ENCODE results near the gene CBFA2T3. TPM values are rescaled to one million over a fixed set of nuclear protein-coding genes. Genes with fewer than 3 reads are reported as not detected.

Gene CBFA2T3
- total RNA-seq, 1 experiment from 2014 or later, result 2.9 TPM

DNA sequence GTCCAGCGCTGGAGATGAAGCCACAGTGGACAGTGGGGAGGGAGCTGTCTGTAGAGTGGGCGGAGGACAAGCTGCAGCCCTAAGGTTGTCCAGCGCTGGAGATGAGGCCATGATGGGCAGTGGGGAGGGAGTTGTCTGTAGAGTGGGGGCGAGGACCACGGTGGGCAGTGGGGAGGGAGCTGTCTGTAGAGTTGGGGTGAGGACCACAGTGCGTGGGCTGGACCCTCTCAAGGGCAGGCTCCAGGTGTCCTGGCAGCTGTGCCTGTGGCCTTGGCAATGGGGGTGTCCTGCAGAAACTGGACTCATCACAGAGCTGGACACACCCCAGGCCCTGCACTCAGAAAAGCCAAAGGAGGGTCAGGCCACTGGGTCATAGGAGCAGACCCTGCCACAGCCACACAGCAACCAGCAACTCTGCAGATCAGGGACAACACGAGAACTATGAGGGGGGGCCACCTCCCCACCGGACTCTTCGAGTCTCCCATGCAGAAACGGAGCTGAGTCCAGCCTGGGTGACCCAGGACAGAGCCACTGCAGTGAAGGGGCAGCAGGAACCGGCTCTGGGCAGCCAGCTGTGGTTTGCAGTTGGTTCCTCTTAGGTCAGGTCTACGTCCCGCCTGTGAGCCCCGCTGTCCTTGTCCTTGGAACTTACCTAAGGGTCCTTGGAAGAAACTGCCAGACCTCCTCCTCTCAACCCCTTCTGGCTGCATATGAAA is 33.4 kb upstream of the CBFA2T3 start:
- peaks cover 7 to 8% of the 10 kb centered on the region in 2 experiments for H3K9me3 Mint-ChIP-seq
- Histone ChIP-seq H2AFZ (ENCODE audit: low read length) (no peak overlapping the region), H3K27ac (ENCODE audit: insufficient read length, low read depth, low read length) (no peak overlapping the region), H3K4me1 (ENCODE audit: insufficient read depth, low read length) (no peaks in the 10 kb centered on the region; the same call in 1 of the 2 replicates), H4K20me1 (ENCODE audit: control insufficient read depth, insufficient read depth, insufficient read length) (no peaks in the 10 kb centered on the region), H3K9ac (ENCODE audit: extremely low read depth, insufficient read length, low read length) (no peak overlapping the region), H3K4me2 (ENCODE audit: insufficient read depth, insufficient read length, low read length) (no peak overlapping the region), H2AK5ac (ENCODE audit: insufficient read length, low read length) (no peak overlapping the region), H2BK20ac (ENCODE audit: low read depth, low read length, poor library complexity, severe bottlenecking) (no peak overlapping the region), H3T11ph (ENCODE audit: low read length) (no peak overlapping the region), H3K23me2 (ENCODE audit: insufficient read length, low read depth, low read length, poor library complexity, severe bottlenecking) (no peaks in the 10 kb centered on the region), H2BK12ac (ENCODE audit: insufficient read length, low read depth, low read length) (no peak overlapping the region), H2BK15ac (ENCODE audit: low read depth, low read length) (no peak overlapping the region), H2BK5ac (ENCODE audit: insufficient read length, low read length) (no peak overlapping the region), H3K14ac (ENCODE audit: insufficient read depth, low read length) (no peak overlapping the region), H3K9me3 (ENCODE audit: control insufficient read depth, low read depth, low read length) (no peaks in the 10 kb centered on the region), H3K79me1 (ENCODE audit: insufficient read depth, low read depth, low read length, poor library complexity, severe bottlenecking) (no peaks in the 10 kb centered on the region), H2BK120ac (ENCODE audit: low read depth, low read length, poor library complexity, severe bottlenecking) (no peak overlapping the region), H3K79me2 (ENCODE audit: insufficient read depth, low read length) (no peaks in the 10 kb centered on the region), H4K5ac (ENCODE audit: insufficient read length, low read depth, low read length) (no peak overlapping the region), H3K18ac (ENCODE audit: insufficient read length, low read depth, low read length) (no peak overlapping the region), H4K8ac (replicated peaks; ENCODE audit: insufficient read length, low read depth, low read length) (no peak overlapping the region), H4K91ac (ENCODE audit: insufficient read length, low read depth, low read length) (no peak overlapping the region), H3K4ac (ENCODE audit: low read depth, low read length) (no peak overlapping the region), H3K27me3 (ENCODE audit: insufficient read depth, low read length) (no peaks in the 10 kb centered on the region), H3K56ac (ENCODE audit: insufficient read length, low read depth, low read length) (no peak overlapping the region), H3K23ac (ENCODE audit: insufficient read length, low read depth, low read length) (no peak overlapping the region)
- H3K27me3 Mint-ChIP-seq (ENCODE audit: low read depth), result peaks cover 40% of the 10 kb centered on the region
- H3K27ac Mint-ChIP-seq, result no peak overlapping the region
- H3K4me1 Mint-ChIP-seq, result peaks cover 3 to 10% of the 10 kb centered on the region in 2 experiments
- H3K36me3 Mint-ChIP-seq (ENCODE audit: insufficient read depth in 1 of 3, low read depth in 3 of 3), result no peaks in the 10 kb centered on the region; a peak in 1 of 7 replicates
- TF ChIP-seq, protein P1, sequence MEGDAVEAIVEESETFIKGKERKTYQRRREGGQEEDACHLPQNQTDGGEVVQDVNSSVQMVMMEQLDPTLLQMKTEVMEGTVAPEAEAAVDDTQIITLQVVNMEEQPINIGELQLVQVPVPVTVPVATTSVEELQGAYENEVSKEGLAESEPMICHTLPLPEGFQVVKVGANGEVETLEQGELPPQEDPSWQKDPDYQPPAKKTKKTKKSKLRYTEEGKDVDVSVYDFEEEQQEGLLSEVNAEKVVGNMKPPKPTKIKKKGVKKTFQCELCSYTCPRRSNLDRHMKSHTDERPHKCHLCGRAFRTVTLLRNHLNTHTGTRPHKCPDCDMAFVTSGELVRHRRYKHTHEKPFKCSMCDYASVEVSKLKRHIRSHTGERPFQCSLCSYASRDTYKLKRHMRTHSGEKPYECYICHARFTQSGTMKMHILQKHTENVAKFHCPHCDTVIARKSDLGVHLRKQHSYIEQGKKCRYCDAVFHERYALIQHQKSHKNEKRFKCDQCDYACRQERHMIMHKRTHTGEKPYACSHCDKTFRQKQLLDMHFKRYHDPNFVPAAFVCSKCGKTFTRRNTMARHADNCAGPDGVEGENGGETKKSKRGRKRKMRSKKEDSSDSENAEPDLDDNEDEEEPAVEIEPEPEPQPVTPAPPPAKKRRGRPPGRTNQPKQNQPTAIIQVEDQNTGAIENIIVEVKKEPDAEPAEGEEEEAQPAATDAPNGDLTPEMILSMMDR (conservative IDR thresholded peaks at IDR 0.05), result no peak
- DNase-seq, result no peak
- no CpG with 5 or more reads among the region's 14 CpGs for WGBS (ENCODE audit: extremely low coverage, insufficient read length, low lambda C conversion rate)
- H3K4me3 Mint-ChIP-seq, result no peak overlapping the region

All from H9 (cell line).